ENCODE measurements around the gene KLRF2.
"Not testable (repeated sequence)": the region's sequence is repeated elsewhere in the genome, so short reads cannot be mapped to it uniquely, and the experiment has no call there.

Gene KLRF2, protein sequence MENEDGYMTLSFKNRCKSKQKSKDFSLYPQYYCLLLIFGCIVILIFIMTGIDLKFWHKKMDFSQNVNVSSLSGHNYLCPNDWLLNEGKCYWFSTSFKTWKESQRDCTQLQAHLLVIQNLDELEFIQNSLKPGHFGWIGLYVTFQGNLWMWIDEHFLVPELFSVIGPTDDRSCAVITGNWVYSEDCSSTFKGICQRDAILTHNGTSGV

DNA sequence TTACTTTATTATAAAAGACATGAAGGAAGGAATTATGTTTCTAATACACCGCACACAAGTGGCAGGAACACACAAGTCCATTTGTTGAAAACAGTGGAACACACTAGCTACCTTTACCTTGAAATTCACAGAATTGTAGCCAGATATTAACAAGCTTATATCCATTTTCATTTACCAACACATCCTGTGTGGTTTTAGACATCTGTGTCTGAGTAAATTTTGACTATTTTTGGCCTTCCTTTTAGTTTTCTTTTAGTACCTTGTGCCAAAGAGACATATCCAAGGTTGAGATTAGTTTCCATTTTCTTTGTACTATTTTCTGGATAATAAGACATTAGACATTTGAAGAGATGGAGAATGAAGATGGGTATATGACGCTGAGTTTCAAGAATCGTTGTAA, at the start of gene KLRF2:
KLRF2 (plus strand) TSS at position 244 of the 400 bp plus-strand sequence; CDS start at position 351, 107 bp downstream.
- in situ Hi-C loops (cut with HindIII; ENCODE audit: low sequenced_read_pairs): no loop called here

DNA sequence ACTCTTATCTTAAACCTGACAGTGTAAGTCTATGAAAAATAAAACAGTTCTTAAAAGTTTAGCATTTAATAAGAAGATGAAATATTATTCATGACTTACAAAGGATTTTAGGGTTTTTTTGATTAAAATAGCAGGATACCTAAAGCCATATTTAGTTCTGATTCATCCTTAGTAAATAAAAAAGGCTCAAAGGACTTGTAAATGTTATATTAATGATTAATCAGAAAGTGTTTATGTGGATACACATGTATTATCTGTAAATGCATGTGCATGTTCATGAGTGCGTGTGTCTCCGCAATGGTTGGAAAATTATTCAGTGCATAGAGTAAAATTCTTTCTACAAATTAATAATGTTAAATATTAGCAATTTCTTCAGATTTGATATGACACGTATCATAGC, 49.6 kb upstream of the KLRF2 start:
- in situ Hi-C loops (cut with HindIII; ENCODE audit: low sequenced_read_pairs): no loop called here

DNA sequence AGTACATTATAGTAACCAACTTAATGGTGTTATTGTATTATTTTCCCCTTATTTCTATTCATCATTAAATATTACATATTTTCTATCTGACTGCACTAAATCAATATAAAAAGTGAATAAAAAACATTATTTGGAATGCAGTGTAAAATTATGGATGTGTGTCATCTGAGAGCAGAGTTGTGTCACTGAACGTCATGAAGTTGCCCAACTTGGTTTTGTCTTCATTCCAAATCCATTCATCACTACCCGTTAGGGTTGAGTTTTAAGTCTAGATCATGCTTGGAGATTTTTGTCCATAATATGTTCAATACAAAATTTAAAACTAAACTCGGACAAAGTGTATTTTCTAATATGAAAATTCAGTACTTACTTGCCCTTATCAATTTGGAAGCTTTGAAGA, 37.9 kb upstream of the KLRF2 start:
- in situ Hi-C loops (cut with HindIII; ENCODE audit: low sequenced_read_pairs): no loop called here

DNA sequence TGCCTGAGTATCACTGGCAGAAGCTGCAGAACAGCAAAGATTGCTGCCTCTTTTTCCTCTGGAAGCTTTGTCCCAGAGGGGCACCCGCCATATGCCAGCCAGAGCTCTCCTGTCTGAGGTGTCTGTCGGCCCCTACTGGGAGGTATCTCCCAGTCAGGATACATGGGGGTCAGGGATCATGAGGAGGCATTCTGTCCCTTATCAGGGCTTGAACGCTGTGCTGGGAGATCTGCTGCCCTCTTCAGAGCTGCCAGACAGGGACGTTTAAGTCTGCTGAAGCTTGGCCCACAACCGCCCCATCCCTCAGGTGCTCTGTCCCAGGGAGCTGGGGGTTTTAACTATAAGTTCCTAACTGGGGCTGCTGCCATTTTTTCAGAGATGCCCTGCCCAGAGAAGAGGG, 32.4 kb upstream of the KLRF2 start:
- in situ Hi-C loops (cut with HindIII; ENCODE audit: low sequenced_read_pairs): no loop called here

DNA sequence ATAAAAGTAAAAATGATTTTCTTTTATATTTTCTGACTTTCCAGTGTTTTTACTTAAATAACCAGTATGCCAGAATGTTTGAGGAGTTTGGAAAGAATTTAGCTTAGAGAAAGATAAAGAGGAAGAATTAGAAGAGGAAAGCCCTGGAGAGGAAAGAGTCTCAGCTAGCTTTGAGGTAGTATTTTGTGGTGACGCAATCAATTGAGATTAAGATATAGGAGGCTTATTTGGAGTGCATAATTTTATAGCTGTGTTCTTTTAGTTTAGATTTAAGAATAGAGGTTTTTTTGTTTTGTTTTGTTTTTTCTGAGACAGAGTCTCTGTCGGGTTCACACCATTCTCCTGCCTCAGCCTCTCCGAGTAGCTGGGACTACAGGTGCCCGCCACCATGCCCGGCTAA, 30.2 kb upstream of the KLRF2 start:
- in situ Hi-C loops (cut with HindIII; ENCODE audit: low sequenced_read_pairs): no loop called here

DNA sequence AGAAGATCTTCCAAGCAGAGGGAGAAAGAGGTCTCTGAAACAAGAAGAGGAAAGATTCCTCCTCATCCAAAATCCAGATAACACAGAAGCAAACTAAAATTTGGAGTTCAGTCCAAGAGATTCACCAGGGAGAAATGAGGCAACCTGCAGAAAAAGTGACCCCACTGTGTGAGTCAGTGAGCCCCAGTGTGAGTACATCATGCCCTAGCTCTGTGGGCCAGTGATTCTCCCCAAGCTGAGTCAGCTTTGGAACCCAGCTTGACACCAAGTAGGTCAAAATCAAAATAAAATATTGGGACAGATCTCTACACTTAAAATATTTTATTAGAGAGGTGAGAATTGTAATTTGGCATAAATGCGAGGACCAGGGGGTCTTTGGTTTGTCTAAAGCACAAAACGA, 29.4 kb upstream of the KLRF2 start:
- in situ Hi-C loops (cut with HindIII; ENCODE audit: low sequenced_read_pairs): no loop called here

DNA sequence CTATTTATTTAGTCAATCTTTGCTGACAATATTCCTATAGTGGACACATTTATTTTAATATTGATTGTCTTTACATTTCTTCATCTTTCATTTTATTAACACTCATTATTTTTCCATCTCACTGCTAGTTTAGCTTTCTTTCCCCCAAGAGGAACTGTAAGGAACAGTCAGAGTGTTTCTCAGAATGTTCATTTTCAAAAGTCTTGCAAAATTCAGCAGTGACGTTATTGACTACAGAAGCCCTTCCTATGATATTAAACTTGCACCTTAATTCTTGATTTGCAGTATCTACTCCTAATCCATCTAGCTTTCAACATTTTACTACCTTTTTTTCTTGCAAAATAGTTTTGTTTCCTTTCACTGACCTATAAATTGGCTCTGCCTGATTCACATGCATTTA, 25.1 kb upstream of the KLRF2 start:
- in situ Hi-C loops (cut with HindIII; ENCODE audit: low sequenced_read_pairs): no loop called here

DNA sequence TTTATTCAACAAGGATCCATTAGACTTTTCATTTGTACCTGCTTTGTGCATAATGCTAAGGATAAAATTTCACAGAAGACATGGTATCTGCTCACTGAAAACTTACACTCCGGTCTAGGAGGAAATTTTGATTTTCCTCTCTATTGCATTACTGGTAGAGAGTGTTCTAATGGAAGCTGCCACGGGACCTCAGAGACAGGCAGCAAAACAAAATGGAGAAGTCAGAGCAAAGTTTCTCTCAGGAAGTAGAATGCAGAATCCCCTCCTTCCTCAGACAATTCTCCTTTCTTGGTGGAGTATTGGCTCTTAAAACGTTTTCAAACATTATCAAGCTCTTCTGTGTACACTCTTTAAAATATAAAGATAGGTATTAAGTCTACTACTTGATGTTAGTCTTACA, 24.4 kb upstream of the KLRF2 start:
- in situ Hi-C loops (cut with HindIII; ENCODE audit: low sequenced_read_pairs): no loop called here

DNA sequence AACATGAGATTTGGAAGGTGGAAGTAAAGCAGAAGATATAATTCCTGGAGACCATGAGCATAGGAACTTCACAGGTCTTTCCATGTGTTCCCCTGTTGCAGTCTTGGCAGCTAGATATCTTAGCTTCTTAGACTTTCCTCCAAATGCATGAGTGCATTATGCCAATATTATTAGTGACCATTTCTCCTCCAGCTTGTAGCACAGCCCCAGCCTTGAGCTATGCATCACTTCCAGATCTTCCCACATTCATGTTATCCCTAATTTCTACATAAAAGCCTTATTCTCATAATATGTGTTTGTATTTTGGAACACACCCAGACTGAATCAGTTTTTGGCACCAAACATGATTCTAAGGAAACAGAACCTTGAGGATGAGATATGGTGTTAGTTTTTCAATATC, 23.2 kb upstream of the KLRF2 start:
- in situ Hi-C loops (cut with HindIII; ENCODE audit: low sequenced_read_pairs): no loop called here

DNA sequence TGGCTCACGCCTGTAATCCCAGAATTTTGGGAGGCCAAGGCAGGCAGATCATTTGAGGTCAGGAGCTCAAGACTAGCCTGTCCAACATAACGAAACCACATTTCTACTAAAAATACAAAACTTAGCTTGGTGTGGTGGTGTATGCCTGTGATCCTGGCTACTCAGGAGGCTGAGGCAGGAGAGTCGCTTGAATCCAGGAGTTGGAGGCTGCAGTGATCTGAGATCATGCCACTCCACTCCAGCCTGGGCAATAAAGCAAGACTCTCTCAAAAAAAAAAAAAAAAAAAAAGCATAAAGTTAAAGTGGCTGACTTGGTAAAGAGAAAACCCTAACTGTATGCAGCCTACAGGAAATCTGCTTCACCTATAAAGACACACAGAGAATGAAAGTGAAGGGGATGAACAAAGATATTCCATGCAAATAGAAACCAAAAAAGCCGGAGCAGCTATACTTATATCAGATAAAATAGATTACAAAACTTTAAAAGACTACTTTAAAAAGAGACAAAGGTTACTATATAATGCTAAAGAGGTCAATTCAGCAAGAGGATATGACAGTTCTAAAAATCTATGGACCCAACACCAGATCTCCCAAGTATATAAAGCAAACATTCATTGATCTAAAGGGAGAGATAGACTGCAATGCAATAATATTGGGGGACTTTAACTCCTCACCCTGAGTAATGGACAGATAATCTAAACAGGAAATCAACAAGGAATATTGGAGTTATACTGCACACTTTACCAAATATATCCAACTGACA, 16.2 kb upstream of the KLRF2 start:
- in situ Hi-C loops (cut with HindIII; ENCODE audit: low sequenced_read_pairs): no loop called here

DNA sequence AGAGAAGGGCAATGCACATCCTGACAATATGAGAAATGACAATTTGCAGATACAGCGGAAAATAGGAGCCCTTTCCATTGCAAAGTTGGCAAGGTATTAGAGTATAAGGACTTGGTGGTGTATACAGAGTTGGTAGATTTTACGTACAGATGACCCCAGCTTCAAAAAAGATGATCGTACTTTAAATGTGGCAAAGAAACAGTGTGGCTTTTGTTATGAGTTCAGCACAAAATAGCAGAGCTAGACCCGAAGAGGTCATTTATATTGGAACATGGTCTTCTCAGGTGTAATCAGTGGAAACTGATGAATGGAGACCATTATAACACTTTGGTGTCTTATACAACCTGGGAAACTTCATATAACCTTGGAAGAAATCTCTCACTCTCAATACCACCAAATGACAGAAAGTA, 14.4 kb upstream of the KLRF2 start:
- in situ Hi-C loops (cut with HindIII; ENCODE audit: low sequenced_read_pairs): no loop called here

DNA sequence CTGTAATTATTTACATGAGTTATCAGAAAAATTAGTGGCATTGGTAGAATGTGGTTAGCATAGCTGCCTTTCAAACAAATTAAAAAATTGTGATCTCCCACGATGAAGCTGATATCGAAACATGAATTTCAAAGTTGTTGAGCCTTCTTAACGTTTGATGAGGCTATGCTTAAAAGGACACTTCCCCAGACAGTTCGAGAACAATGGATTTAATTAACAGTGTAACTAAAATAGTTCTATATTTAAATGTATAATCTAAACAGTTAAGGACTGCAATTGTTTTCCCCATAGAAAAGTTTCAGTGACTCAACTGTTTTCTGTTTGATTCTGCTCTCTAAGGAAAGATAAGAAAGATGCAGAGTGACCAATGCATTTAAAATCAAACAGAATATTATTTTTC, 13.8 kb upstream of the KLRF2 start:
- in situ Hi-C loops (cut with HindIII; ENCODE audit: low sequenced_read_pairs): no loop called here

DNA sequence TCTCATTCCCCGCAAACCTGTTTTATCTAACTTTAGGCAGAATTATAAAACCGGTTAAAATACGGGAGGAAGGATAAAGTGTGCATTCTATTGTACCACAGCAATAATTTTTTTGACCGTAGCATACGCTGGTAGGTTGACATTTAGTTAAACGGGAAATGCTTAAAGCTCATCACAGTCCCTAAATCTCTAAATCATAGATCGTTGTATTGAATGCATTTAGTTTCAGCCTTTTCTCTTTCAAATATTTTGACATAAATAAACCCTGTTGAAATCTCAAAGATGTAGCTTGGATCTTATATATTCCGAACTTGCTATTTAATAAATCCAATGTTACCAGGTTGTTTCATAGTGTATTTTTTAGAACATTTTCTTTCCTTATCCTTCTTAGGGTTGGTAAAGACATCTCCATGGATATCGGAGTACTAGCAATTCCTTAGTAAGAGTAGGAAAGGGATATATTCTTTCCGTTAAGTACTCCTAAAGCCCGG, 12.9 kb upstream of the KLRF2 start:
- in situ Hi-C loops (cut with HindIII; ENCODE audit: low sequenced_read_pairs): no loop called here

DNA sequence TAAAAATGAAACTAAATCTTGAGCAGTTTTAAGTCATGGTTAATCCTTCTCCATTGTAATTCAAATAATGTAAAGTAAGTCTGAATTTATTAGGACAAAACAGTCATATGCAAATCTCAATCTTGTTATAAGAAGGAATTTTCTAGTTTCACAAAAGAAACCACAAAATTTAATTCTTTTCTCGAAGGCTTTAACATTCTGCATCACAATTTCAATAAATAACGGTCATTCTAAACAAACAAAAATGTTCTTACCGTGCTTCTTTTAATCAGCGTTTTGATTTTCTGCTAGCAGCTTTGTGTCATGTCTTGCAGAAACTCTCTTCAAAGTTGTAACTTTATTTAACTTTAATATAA, 12.4 kb upstream of the KLRF2 start:
- in situ Hi-C loops (cut with HindIII; ENCODE audit: low sequenced_read_pairs): no loop called here

DNA sequence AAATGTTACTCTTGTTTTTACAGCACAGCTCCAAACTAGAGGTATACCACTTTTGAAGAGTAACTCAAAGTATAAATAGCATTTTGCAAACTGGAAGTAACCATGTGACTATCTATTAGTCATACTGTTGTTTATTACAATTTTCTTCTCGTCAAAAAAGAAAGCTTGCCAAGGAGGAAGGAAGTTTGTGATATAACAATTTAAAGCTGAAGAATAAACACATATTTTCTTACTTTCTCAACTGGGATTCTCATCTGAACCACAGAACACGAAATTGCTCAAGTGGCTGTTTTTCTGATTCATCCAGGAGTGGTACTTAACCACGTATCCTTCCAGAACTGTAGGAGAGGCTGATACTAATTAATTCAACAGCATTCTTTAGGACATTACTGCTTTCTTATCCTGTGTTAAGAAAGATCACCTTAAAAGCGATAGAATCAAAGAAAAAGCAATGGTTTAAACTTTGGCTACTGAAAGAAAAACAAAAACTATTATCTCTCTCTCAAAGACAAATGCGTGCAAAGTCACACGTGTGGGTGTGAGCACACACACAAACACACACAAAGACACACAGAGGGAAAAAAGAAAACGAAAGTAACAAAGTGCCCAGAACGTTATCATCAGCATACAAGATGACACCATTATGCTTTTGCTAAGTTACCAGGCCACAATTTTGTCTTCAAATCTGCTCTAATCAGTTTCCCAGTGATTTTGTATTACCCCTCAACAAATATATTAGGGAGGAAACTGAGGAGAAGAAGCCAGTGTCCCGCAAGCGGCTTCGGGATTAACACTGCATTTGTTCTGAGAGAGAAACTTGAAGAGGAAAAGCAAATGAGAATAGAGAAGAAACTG, 11.8 kb upstream of the KLRF2 start, which contains the start of gene CLEC2B:
CLEC2B (minus strand) TSS at position 48 of the 855 bp plus-strand sequence.
- in situ Hi-C loops (cut with HindIII; ENCODE audit: low sequenced_read_pairs): no loop called here

DNA sequence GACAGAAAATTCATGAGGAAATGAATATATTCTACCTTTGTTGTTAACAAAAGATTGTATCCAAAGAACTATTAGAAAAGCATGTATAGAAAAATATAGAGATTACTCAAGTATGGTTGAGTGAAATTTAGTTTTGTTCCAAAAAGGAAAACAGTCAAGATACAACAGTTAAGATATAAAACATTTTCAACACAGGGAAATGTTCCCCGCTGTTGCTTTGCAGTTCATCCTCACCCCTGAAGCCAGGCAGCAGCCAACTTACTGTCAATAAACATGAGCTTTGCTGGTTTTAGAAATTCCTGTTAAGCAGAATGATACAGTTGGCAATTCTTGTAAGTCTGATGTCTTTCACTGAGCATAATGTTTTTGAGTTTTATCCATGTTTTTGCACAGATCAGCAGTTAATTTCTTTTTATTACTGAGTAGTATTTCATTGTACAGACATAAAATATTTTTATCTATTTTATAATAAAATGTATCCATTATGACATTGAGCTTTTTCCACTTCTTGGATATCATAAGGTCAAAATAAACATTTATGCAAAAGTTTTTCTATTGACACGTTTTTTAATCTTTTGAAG, 10.9 kb upstream of the KLRF2 start:
- in situ Hi-C loops (cut with HindIII; ENCODE audit: low sequenced_read_pairs): no loop called here

DNA sequence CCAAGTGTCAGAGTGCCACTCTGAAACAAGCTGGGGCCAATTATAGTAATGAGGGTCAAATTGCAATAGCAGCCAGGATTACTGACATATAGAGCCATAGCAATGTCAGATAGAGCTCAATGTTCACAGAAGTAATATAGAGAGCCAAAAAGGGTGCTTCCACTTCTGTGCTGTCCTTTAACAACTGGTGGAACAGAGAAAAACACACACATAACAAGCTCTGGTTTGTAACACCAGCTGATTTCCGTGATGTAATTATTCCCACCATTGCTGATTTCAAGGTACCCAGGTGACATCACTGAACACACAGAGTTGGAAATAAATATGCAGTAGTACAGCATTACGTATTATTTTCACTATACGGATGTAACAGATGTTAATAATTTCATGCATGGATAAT, 9.1 kb upstream of the KLRF2 start:
- in situ Hi-C loops (cut with HindIII; ENCODE audit: low sequenced_read_pairs): no loop called here

DNA sequence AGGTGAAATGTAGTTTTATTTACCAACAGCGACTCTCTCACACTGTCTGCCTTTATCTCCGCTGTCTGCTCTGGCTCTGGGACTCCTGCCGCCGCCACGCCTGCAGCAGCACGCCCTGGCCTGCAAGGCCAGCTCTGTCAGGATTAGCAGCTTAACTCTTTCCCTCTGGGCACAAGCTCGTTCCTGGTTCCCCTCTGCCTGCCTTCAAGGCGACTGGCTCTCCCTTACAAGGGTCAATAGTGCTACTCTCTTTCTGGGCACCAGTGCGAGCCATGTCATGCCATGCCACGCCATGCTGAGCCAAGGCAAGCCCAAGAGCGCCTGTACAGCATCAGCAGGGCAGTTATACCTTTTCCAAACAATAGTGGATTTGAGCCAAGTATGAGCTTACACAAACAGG, 8.5 kb upstream of the KLRF2 start:
- in situ Hi-C loops (cut with HindIII; ENCODE audit: low sequenced_read_pairs): no loop called here

DNA sequence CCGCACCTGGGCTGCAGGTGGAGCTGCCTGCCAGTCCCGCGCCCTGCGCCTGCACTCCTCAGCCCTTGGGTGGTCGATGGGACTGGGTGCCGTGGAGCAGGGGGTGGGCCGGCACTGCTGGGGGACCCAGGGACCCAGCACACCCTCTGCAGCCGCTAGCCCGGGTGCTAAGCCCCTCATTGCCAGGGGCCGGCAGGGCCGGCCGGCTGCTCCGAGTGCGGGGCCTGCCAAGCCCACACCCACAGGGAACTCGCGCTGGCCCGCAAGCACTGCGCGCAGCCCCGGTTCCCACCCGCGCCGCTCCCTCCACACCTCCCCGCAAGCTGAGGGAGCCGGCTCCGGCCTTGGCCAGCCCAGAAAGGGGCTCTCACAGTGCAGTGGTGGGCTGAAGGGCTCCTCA, 5.2 kb upstream of the KLRF2 start:
- in situ Hi-C loops (cut with HindIII; ENCODE audit: low sequenced_read_pairs): not testable (repeated sequence)

DNA sequence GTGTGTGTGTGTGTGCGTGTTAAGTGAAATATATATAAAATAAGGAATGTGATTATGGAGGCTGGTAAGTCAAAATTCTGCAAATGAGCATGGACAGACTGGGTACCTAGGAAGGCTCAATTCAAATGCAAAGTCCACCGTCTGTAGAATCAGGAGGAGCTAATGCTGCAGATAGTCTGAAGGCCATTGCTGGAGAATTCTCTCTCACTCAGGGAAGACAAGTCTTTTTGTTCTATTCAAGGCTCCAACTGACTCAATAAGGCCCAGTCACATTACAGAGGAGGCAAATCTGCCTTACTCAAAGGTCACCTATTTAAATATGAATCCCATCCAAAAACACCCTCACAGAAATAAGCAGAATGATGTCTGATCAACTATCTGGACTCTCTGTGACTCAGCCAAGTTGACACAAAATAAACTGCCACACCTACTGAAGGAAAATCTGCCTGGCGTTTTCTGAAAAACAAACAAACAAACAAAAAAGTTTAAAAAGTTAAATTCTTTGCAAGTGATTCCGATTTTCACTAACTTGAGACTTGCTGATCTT, 684 bp upstream of the KLRF2 start:
- in situ Hi-C loops (cut with HindIII; ENCODE audit: low sequenced_read_pairs): no loop called here

DNA sequence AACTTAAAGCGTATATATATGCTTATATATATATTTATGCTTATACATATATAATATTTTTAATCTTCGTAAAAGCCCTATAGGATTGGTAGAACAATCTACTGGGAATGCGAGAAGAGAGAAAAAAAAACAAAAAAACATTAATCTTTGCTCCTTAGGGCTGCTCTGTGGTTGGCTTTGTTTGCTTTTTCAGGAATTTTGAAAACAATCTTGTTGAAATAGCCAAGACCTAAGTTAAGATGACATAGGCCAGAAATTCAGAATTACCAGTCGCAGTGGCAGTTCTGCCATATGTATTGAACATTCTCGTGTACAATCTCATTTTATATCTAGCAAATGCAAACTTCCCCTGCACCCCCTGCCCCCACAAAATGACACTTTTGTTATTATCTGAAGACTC, 699 bp downstream of the KLRF2 start:
- in situ Hi-C loops (cut with HindIII; ENCODE audit: low sequenced_read_pairs): no loop called here
